ENCODE results near the gene TMTC4. TPM values are rescaled to one million over a fixed set of nuclear protein-coding genes. Genes with fewer than 3 reads are reported as not detected.

TMTC4 gene
- total RNA-seq, 2 experiments from 2014 or later: 8.0 to 9.3 TPM

DNA sequence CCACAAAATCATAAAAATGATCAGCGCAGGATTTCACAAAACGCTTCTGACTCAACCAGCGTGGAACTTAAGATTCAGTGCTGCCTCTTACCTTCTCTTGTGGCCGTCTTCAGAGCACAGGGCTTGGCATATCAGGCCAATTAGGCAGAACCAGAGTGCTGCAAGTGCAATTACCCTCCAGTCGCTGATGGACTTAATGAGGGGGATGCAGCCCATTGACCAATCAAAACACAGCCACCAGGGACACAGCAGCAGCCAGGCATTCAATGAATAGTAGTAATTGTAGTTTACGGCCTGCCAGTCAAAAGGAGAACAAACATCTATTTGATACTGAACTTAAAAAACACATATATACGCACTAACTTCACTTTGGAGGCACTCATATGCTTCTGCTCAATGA, 38.2 kb downstream of the TMTC4 start:
- ATAC-seq (ENCODE audit: poor library complexity): no peak
- H3K36me3 Mint-ChIP-seq (ENCODE audit: low read depth): peaks cover 86% of the 10 kb centered on the region
- no peaks in the 10 kb centered on the region for H3K4me1 ChIP-seq (ENCODE audit: insufficient read depth, low read length)
- H3K27ac ChIP-seq (ENCODE audit: low read depth in 1 of 2, low read length in 2 of 2): no peak overlapping the region
- no peak overlapping the region for H3K4me3 Mint-ChIP-seq
- intact Hi-C loops (cut with DNase I, micrococcal nuclease): no loop called here
- H3K9me3 ChIP-seq (ENCODE audit: control insufficient read depth in 1 of 2, insufficient read depth in 1 of 2, low read length in 2 of 2): no peaks in the 10 kb centered on the region
- H3K27me3 Mint-ChIP-seq: no peaks in the 10 kb centered on the region
- no peak overlapping the region for H3K27ac Mint-ChIP-seq
- no peaks in the 10 kb centered on the region for H3K4me1 Mint-ChIP-seq (ENCODE audit: low read depth)
- H3K27me3 ChIP-seq (ENCODE audit: control insufficient read depth in 1 of 2, insufficient read depth in 2 of 2, low read length in 2 of 2): no peaks in the 10 kb centered on the region
- no peaks in the 10 kb centered on the region for H3K9me3 Mint-ChIP-seq
- H3K36me3 ChIP-seq (ENCODE audit: insufficient read depth, low read length): peaks cover 44% of the 10 kb centered on the region
- ChIA-PET CTCF (no interaction called here), POLR2A (no interaction called here)
- TF ChIP-seq, protein P1, sequence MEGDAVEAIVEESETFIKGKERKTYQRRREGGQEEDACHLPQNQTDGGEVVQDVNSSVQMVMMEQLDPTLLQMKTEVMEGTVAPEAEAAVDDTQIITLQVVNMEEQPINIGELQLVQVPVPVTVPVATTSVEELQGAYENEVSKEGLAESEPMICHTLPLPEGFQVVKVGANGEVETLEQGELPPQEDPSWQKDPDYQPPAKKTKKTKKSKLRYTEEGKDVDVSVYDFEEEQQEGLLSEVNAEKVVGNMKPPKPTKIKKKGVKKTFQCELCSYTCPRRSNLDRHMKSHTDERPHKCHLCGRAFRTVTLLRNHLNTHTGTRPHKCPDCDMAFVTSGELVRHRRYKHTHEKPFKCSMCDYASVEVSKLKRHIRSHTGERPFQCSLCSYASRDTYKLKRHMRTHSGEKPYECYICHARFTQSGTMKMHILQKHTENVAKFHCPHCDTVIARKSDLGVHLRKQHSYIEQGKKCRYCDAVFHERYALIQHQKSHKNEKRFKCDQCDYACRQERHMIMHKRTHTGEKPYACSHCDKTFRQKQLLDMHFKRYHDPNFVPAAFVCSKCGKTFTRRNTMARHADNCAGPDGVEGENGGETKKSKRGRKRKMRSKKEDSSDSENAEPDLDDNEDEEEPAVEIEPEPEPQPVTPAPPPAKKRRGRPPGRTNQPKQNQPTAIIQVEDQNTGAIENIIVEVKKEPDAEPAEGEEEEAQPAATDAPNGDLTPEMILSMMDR (IDR thresholded peaks at IDR 0.05): no peak
- DNase-seq: no peak
- H3K4me3 ChIP-seq (ENCODE audit: low read length): no peak overlapping the region

DNA sequence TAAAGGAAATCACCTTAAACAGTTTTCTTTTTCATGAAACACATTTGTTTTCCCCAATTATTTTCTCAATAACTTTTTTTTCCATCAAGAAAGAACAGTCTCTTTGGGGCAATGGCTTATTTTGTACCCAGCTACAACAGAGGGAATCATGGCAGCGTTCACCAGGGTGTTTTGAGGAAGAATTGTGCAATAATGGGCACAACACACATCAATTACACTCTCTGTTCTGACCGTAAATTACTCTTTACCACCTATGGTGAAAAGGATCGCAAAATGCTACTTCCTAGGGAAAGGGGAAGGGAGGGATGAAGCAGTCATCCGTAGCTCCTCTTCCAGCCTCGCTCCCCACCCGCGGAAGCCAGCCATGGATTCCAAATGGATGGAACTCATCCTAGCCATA, 38.6 kb downstream of the TMTC4 start:
- DNase-seq (no peak), ATAC-seq (ENCODE audit: poor library complexity) (no peak)
- no peaks in the 10 kb centered on the region for H3K27me3 ChIP-seq (ENCODE audit: control insufficient read depth in 1 of 2, insufficient read depth in 2 of 2, low read length in 2 of 2)
- Mint-ChIP-seq H3K9me3 (no peaks in the 10 kb centered on the region), H3K4me1 (ENCODE audit: low read depth) (no peaks in the 10 kb centered on the region), H3K27ac (no peak overlapping the region), H3K36me3 (ENCODE audit: low read depth) (peaks cover 86% of the 10 kb centered on the region), H3K27me3 (no peaks in the 10 kb centered on the region), H3K4me3 (no peak overlapping the region)
- POLR2A ChIA-PET: no interaction called here
- TF ChIP-seq, protein P1 (IDR thresholded peaks at IDR 0.05): no peak
- intact Hi-C loops (cut with DNase I, micrococcal nuclease): no loop called here
- no peaks in the 10 kb centered on the region for H3K4me1 ChIP-seq (ENCODE audit: insufficient read depth, low read length)
- H3K4me3 ChIP-seq (ENCODE audit: low read length): no peak overlapping the region
- peaks cover 41% of the 10 kb centered on the region for H3K36me3 ChIP-seq (ENCODE audit: insufficient read depth, low read length)
- CTCF ChIA-PET: no interaction called here
- no peaks in the 10 kb centered on the region for H3K9me3 ChIP-seq (ENCODE audit: control insufficient read depth in 1 of 2, insufficient read depth in 1 of 2, low read length in 2 of 2)
- H3K27ac ChIP-seq (ENCODE audit: low read depth in 1 of 2, low read length in 2 of 2): no peak overlapping the region

DNA sequence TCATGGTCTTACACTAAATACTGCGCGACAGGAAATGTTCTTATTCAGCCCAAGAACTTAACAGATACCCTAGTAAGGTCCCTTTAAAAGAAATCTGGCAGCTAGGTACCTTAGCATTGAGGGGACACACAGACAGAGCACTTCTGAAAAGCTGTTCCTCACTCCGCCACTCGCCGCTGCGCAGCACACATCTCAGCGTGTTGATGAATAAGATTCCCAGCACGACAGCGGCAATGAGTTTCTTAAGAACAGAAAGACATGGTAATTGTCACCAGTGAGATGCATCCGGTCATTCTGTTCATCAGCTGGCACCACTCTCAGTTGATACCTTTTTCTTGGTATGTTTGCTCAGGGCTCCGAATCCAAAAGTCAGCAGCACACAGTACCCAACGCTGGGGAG, 39.9 kb downstream of the TMTC4 start:
- TF ChIP-seq, protein P1 (IDR thresholded peaks at IDR 0.05): no peak
- H3K9me3 ChIP-seq (ENCODE audit: control insufficient read depth in 1 of 2, insufficient read depth in 1 of 2, low read length in 2 of 2): no peaks in the 10 kb centered on the region
- ChIA-PET POLR2A (no interaction called here), CTCF (interaction anchor here (1.0 kb wide), 1 partner anchor 8 kb away, joined by 3 read pairs; no protein-coding TSS in a partner anchor)
- Mint-ChIP-seq H3K9me3 (no peaks in the 10 kb centered on the region), H3K4me3 (no peak overlapping the region), H3K27ac (no peak overlapping the region), H3K27me3 (no peaks in the 10 kb centered on the region), H3K4me1 (ENCODE audit: low read depth) (no peaks in the 10 kb centered on the region), H3K36me3 (ENCODE audit: low read depth) (peaks cover 96% of the 10 kb centered on the region)
- no peak for ATAC-seq (ENCODE audit: poor library complexity)
- DNase-seq: no peak
- intact Hi-C loops (cut with DNase I, micrococcal nuclease): no loop called here
- H3K4me3 ChIP-seq (ENCODE audit: low read length): no peak overlapping the region
- H3K36me3 ChIP-seq (ENCODE audit: insufficient read depth, low read length): peaks cover 43% of the 10 kb centered on the region
- H3K4me1 ChIP-seq (ENCODE audit: insufficient read depth, low read length): no peaks in the 10 kb centered on the region
- no peaks in the 10 kb centered on the region for H3K27me3 ChIP-seq (ENCODE audit: control insufficient read depth in 1 of 2, insufficient read depth in 2 of 2, low read length in 2 of 2)
- H3K27ac ChIP-seq (ENCODE audit: low read depth in 1 of 2, low read length in 2 of 2): no peak overlapping the region
